HepG2 (cell line): ENCODE measurements around the gene SLC35F1.

Source experiments
- CCAR2 ChIP-seq: fragments of 200-400 bp; formaldehyde crosslinking; optimal IDR thresholded peaks from 2 replicates; pipeline ENCODE3; 2018; ENCODE audit warnings: low read depth, mild to moderate bottlenecking, low read length, moderate library complexity
- EP300 ChIP-seq, 3 experiments: sonication (generic) in 1 of 3; formaldehyde crosslinking in 1 of 3; IDR thresholded peaks; 2 replicates each; pipeline versions ENCODE4 v1.5.1 to v1.6.1; 2011 to 2020; ENCODE audit warnings: low read depth in 2 of 3, low read length in 2 of 3, borderline replicate concordance in 1 of 3, improper control_type of control experiment in 1 of 3, mild to moderate bottlenecking in 1 of 3, missing genetic modification reagents in 1 of 3, moderate library complexity in 1 of 3
- JUND ChIP-seq: sonication (generic); formaldehyde crosslinking; IDR thresholded peaks from 2 replicates; pipeline ENCODE4 v1.8.0; 2022; ENCODE audit warnings: mild to moderate bottlenecking, missing genetic modification reagents
- RFX5 ChIP-seq: IDR thresholded peaks from 2 replicates; pipeline ENCODE4 v1.6.1; 2011; ENCODE audit warnings: low read depth, low read length, improper control_type of control experiment
- SMC3 ChIP-seq: IDR thresholded peaks from 2 replicates; pipeline ENCODE4 v1.6.1; 2011; ENCODE audit warnings: low read length, improper control_type of control experiment
- ZNF124 ChIP-seq: sonication (generic); formaldehyde crosslinking; IDR thresholded peaks from 2 replicates; pipeline ENCODE4 v1.4.0; 2020; ENCODE audit warnings: missing genetic modification reagents
- TF ChIP-seq, protein P1 (sequence below): sonication (generic); formaldehyde crosslinking; IDR thresholded peaks from 2 replicates; pipeline ENCODE4 v1.4.0; 2020; ENCODE audit warnings: missing genetic modification reagents, mild to moderate bottlenecking, borderline replicate concordance

- TF ChIP-seq, protein P1, sequence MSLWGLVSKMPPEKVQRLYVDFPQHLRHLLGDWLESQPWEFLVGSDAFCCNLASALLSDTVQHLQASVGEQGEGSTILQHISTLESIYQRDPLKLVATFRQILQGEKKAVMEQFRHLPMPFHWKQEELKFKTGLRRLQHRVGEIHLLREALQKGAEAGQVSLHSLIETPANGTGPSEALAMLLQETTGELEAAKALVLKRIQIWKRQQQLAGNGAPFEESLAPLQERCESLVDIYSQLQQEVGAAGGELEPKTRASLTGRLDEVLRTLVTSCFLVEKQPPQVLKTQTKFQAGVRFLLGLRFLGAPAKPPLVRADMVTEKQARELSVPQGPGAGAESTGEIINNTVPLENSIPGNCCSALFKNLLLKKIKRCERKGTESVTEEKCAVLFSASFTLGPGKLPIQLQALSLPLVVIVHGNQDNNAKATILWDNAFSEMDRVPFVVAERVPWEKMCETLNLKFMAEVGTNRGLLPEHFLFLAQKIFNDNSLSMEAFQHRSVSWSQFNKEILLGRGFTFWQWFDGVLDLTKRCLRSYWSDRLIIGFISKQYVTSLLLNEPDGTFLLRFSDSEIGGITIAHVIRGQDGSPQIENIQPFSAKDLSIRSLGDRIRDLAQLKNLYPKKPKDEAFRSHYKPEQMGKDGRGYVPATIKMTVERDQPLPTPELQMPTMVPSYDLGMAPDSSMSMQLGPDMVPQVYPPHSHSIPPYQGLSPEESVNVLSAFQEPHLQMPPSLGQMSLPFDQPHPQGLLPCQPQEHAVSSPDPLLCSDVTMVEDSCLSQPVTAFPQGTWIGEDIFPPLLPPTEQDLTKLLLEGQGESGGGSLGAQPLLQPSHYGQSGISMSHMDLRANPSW (CRISPR knock-in tag), result no peak
- TF ChIP-seq SMC3 (no peak), CCAR2 (no peak), ZNF124 (CRISPR knock-in tag) (no peak), EP300 (IDR thresholded peaks at IDR 0.05; ENCODE audit: low read depth in 2 of 2, low read length in 2 of 2) (no peak), EP300 (CRISPR knock-in tag; IDR thresholded peaks at IDR 0.05; ENCODE audit: borderline replicate concordance) (no peak), JUND (CRISPR knock-in tag) (no peak), RFX5 (no peak)
Measured at GRCh38 chr6:118197539-118197938, 290.5 kb downstream of the SLC35F1 start.
